Ovary (tissue), 3 donors: ENCODE results near the gene NUBP2.

Experiments
- CTCF ChIP-seq, 3 donors: fragments of 450-650 bp in 2 of 3; fragments of 200-600 bp in 1 of 3; IDR thresholded peaks; one replicate each; pipeline versions ENCODE4 v1.5.1 to v1.8.0; 2016 to 2022; ENCODE audit warnings: antibody characterized with exemption in 3 of 3, mild to moderate bottlenecking in 1 of 3
- EP300 ChIP-seq: sonication (generic); formaldehyde crosslinking; IDR thresholded peaks from one replicate; pipeline ENCODE4 v1.6.1; 2017; ENCODE audit warnings: antibody characterized with exemption
- POLR2A ChIP-seq: fragments of 450-650 bp; IDR thresholded peaks from one replicate; pipeline ENCODE4 v1.6.1; 2017; ENCODE audit warnings: antibody characterized with exemption, mild to moderate bottlenecking, moderate library complexity
- donor health status: DM: no; HTN: no; CAD: no.

- peak in 1 of 3 donors; percentile 19 for TF ChIP-seq CTCF (IDR thresholded peaks at IDR 0.05)
- TF ChIP-seq POLR2A: no peak
- no peak for TF ChIP-seq EP300
These were observed 43.3 kb downstream of the NUBP2 start for GRCh38 chr16:1825864-1826690.
